ENCODE results near the gene RAB11FIP5.

RAB11FIP5 gene

GRCh38 chr2:73031095-73031678, 81.6 kb downstream of the RAB11FIP5 start:
- no peak for DNase-seq

DNA sequence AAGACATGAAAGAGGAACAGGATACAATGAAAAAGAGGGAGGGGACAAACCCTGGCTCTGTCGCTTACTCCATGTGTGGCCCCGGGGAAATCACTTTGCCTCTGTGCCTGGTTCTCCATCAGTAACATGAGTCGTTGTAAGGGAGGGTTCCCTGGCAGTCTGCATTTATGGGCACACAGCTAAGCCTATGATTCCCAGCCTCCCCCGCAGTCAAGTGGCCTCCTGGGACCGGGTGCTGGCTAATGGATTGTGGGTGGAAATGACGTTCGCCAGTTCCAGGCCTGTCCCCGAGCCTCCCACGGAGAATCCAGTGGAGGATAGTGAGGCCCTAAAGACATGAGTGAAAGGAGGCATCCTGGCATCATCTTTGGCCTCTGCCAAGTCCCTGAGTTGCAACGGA, 83.9 kb downstream of the RAB11FIP5 start:
- DNase-seq: no peak

DNA sequence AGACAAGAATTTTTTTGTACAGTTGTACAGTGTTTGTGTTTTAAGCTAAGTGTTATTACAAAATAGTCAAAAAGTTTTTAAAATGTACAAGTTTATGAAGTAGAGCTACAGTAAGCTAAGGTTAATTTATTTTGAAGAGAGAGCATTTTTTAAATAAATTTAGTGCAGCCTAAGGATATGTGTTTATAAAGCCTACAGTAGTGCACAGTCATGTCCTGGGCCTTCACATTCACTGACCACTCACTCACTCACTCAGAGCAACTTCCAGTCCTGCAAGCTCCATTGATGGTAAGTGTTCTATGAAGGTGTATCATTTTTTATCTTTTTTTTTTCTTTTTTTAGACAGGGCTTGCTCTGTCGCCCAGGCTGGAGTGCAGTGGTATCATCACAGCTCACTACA, 85.4 kb downstream of the RAB11FIP5 start:
- no peak for DNase-seq

DNA sequence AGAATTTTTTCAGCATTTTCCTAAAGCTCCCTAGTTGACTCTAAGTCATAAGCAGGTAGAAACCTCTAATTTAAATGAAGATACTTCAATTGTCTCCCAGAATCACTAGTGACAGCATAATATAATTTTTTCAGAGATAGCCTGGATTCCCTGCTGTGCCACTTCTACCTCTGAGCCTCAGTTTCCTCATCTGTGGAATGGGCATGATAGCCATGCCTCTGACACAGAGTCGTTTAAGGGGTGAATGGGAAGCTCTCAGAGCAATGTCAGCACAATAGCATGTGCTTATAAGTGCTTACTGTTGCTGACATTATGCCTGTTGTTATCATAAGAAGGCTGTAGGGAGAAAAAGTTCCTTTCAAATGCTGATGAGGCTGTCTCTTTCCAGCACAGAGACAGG, 89.3 kb downstream of the RAB11FIP5 start:
- no peak for DNase-seq
